Hepatocyte (in vitro differentiated cells): ENCODE results near the gene SLC36A3. TPM values are rescaled to one million over a fixed set of nuclear protein-coding genes. Genes with fewer than 3 reads are reported as not detected.

Experiments used
- DNase-seq: peaks from one replicate; pipeline ENCODE4 v3.0.0-alpha.2; 2016; ENCODE audit warnings: low spot score
- H2AFZ ChIP-seq: fragments of 200-600 bp; sonication (generic); 2 replicates; pipeline ENCODE4 v1.6.0; 2016; ENCODE audit warnings: antibody characterized with exemption, mild to moderate bottlenecking
- H3K27ac ChIP-seq: fragments of 200-600 bp; sonication (generic); 2 replicates; pipeline ENCODE4 v1.5.1; 2016; ENCODE audit warnings: mild to moderate bottlenecking
- H3K27me3 ChIP-seq: fragments of 200-600 bp; sonication (generic); 2 replicates; pipeline ENCODE4 v1.6.1; 2016
- H3K36me3 ChIP-seq: fragments of 200-600 bp; sonication (generic); replicated peaks from 2 replicates; pipeline ENCODE4 v1.5.1; 2016; ENCODE audit warnings: low read depth; ENCODE audit not compliant: insufficient read depth
- H3K4me1 ChIP-seq: fragments of 200-600 bp; sonication (generic); 2 replicates; pipeline ENCODE4 v1.5.1; 2016; ENCODE audit warnings: mild to moderate bottlenecking, moderate library complexity; ENCODE audit not compliant: insufficient read depth
- H3K4me2 ChIP-seq: fragments of 200-600 bp; sonication (generic); 2 replicates; pipeline ENCODE4 v1.6.0; 2016
- H3K4me3 ChIP-seq: fragments of 200-600 bp; sonication (generic); 2 replicates; pipeline ENCODE4 v1.5.1; 2016; ENCODE audit warnings: mild to moderate bottlenecking
- H3K79me2 ChIP-seq: fragments of 200-600 bp; sonication (generic); 2 replicates; pipeline ENCODE4 v1.6.0; 2017; ENCODE audit warnings: mild to moderate bottlenecking
- H3K9me2 ChIP-seq: fragments of 200-600 bp; sonication (generic); replicated peaks from 2 replicates; pipeline ENCODE4 v1.6.0; 2017; ENCODE audit warnings: mild to moderate bottlenecking; ENCODE audit not compliant: insufficient read depth
- H3K9me3 ChIP-seq: fragments of 200-600 bp; sonication (generic); 2 replicates; pipeline ENCODE4 v1.5.1; 2016; ENCODE audit warnings: low read depth, mild to moderate bottlenecking
- H4K20me1 ChIP-seq: fragments of 200-600 bp; sonication (generic); 2 replicates; pipeline ENCODE4 v1.6.0; 2016; ENCODE audit warnings: mild to moderate bottlenecking; ENCODE audit not compliant: insufficient read depth, poor library complexity, severe bottlenecking
- CTCF ChIP-seq: fragments of 200-600 bp; sonication (generic); IDR thresholded peaks from 2 replicates; pipeline ENCODE4 v1.5.1; 2016; ENCODE audit warnings: antibody characterized with exemption, mild to moderate bottlenecking; ENCODE audit not compliant: poor library complexity
- EZH2 ChIP-seq: fragments of 200-600 bp; sonication (generic); IDR thresholded peaks from 2 replicates; pipeline ENCODE4 v1.6.1; 2016; ENCODE audit warnings: antibody characterized with exemption, mild to moderate bottlenecking, borderline replicate concordance
- EZH2phosphoT487 ChIP-seq: fragments of 200-600 bp; sonication (generic); IDR thresholded peaks from one replicate; pipeline ENCODE4 v1.6.1; 2018; ENCODE audit warnings: antibody characterized with exemption, mild to moderate bottlenecking, low read depth, moderate library complexity; ENCODE audit not compliant: unreplicated experiment, severe bottlenecking
- WGBS: methylation state at CpG from one replicate; pipeline ENCODE4 v1.1.6; 2016; ENCODE audit warnings: low lambda C conversion rate; ENCODE audit errors: missing lambda C conversion rate; 5-methylcytosine and 5-hydroxymethylcytosine counted together
- polyA plus RNA-seq: library from polyadenylated mRNA; unstranded; fragments of >200 nt; fragmentation: Nextera tagmentation; extraction: Ambion mirVana; gene quantifications from 2 replicates; pipeline ENCODE4 v1.2.1, GENCODE V29; 2016
- total RNA-seq: library from RNA; depleted of rRNA; stranded (reverse); fragments of >200 nt; gene quantifications from 2 replicates; pipeline ENCODE4 v1.2.3, GENCODE V29; 2014

The SLC36A3 gene
- total and polyA plus RNA-seq, 2 experiments from 2014 or later, result not detected

GRCh38 chr5:151233616-151234085 lies 69.9 kb downstream of the SLC36A3 start:
- TF ChIP-seq EZH2 (no peak), EZH2phosphoT487 (no peak), CTCF (no peak)
- H2AFZ ChIP-seq, result no peak overlapping the region
- H3K27ac ChIP-seq, result no peak overlapping the region
- no peaks in the 10 kb centered on the region for H3K36me3 ChIP-seq
- no peak overlapping the region for H3K4me3 ChIP-seq
- no peaks in the 10 kb centered on the region for H3K27me3 ChIP-seq
- H3K9me3 ChIP-seq, result no peaks in the 10 kb centered on the region
- peaks cover 8% of the 10 kb centered on the region for H3K4me1 ChIP-seq
- H3K79me2 ChIP-seq, result no peaks in the 10 kb centered on the region
- no peak overlapping the region for H3K4me2 ChIP-seq
- DNase-seq, result no peak
- WGBS, result over 99% methylated on average over 8 of the region's 8 CpGs
- H3K9me2 ChIP-seq, result no peaks in the 10 kb centered on the region
- no peaks in the 10 kb centered on the region for H4K20me1 ChIP-seq

GRCh38 chr5:151231359-151231758 lies 72.2 kb downstream of the SLC36A3 start:
- Histone ChIP-seq H3K9me3 (no peaks in the 10 kb centered on the region), H3K4me3 (no peak overlapping the region), H2AFZ (no peak overlapping the region), H3K9me2 (no peaks in the 10 kb centered on the region), H3K4me1 (peaks cover 8% of the 10 kb centered on the region), H4K20me1 (no peaks in the 10 kb centered on the region), H3K36me3 (no peaks in the 10 kb centered on the region), H3K4me2 (no peak overlapping the region), H3K27me3 (no peaks in the 10 kb centered on the region), H3K27ac (no peak overlapping the region), H3K79me2 (no peaks in the 10 kb centered on the region)
- no peak for DNase-seq
- TF ChIP-seq EZH2 (no peak), CTCF (no peak), EZH2phosphoT487 (no peak)

GRCh38 chr5:151230048-151230680 lies 73.4 kb downstream of the SLC36A3 start:
- no peak overlapping the region for H2AFZ ChIP-seq
- no peaks in the 10 kb centered on the region for H3K9me3 ChIP-seq
- H3K36me3 ChIP-seq, result no peaks in the 10 kb centered on the region
- H3K4me2 ChIP-seq, result no peak overlapping the region
- H3K27ac ChIP-seq, result no peak overlapping the region
- TF ChIP-seq EZH2phosphoT487, result no peak
- WGBS, result 72% methylated on average over 6 of the region's 6 CpGs
- no peaks in the 10 kb centered on the region for H3K27me3 ChIP-seq
- H3K4me1 ChIP-seq, result peaks cover 8% of the 10 kb centered on the region
- H3K79me2 ChIP-seq, result no peaks in the 10 kb centered on the region
- H4K20me1 ChIP-seq, result no peaks in the 10 kb centered on the region
- no peak for DNase-seq
- no peak overlapping the region for H3K4me3 ChIP-seq
- H3K9me2 ChIP-seq, result no peaks in the 10 kb centered on the region

- 78% methylated on average over 2 of the region's 2 CpGs for WGBS
- Histone ChIP-seq H4K20me1 (no peaks in the 10 kb centered on the region), H3K27ac (no peak overlapping the region), H3K9me3 (no peaks in the 10 kb centered on the region), H3K4me2 (no peak overlapping the region), H2AFZ (no peak overlapping the region), H3K9me2 (no peaks in the 10 kb centered on the region), H3K4me3 (no peak overlapping the region), H3K36me3 (no peaks in the 10 kb centered on the region), H3K27me3 (no peaks in the 10 kb centered on the region), H3K79me2 (no peaks in the 10 kb centered on the region), H3K4me1 (peaks cover under 1% of the 10 kb centered on the region)
- TF ChIP-seq EZH2phosphoT487, result no peak
- no peak for TF ChIP-seq EZH2
- TF ChIP-seq CTCF, result no peak
- no peak for DNase-seq
Measured at GRCh38 chr5:151228986-151229385, 74.6 kb downstream of the SLC36A3 start.
